H9 (cell line): Measurements from ENCODE around the gene BABAM1. TPM values are rescaled to one million over a fixed set of nuclear protein-coding genes. Genes with fewer than 3 reads are reported as not detected.

Source experiments
- DNase-seq: peaks from one replicate; pipeline ENCODE4 v3.0.0-alpha.2; 2017
- H2AFZ ChIP-seq: one replicate; pipeline ENCODE4 v1.6.1; 2013; ENCODE audit warnings: mild to moderate bottlenecking, low read length, control low read depth, moderate library complexity
- H2AK5ac ChIP-seq: 2 replicates; pipeline ENCODE4 v1.6.1; 2013; ENCODE audit warnings: low read length, control low read depth, mixed read lengths; ENCODE audit not compliant: insufficient read length
- H2BK120ac ChIP-seq: one replicate; pipeline ENCODE4 v1.6.1; 2013; ENCODE audit warnings: low read depth, mild to moderate bottlenecking, low read length, control low read depth, inconsistent platforms; ENCODE audit not compliant: poor library complexity, severe bottlenecking
- H2BK12ac ChIP-seq: 2 replicates; pipeline ENCODE4 v1.6.1; 2013; ENCODE audit warnings: low read length, control low read depth, mixed read lengths, low read depth; ENCODE audit not compliant: insufficient read length
- H2BK15ac ChIP-seq: 2 replicates; pipeline ENCODE4 v1.6.1; 2013; ENCODE audit warnings: low read depth, low read length, control low read depth
- H2BK20ac ChIP-seq: one replicate; pipeline ENCODE4 v1.6.1; 2013; ENCODE audit warnings: low read depth, mild to moderate bottlenecking, low read length, control low read depth, inconsistent platforms; ENCODE audit not compliant: poor library complexity, severe bottlenecking
- H2BK5ac ChIP-seq: 2 replicates; pipeline ENCODE4 v1.6.1; 2013; ENCODE audit warnings: low read length, control low read depth, mixed read lengths; ENCODE audit not compliant: insufficient read length
- H3K14ac ChIP-seq: 2 replicates; pipeline ENCODE4 v1.6.1; 2013; ENCODE audit warnings: low read length, control low read depth; ENCODE audit not compliant: insufficient read depth
- H3K18ac ChIP-seq: 2 replicates; pipeline ENCODE4 v1.6.1; 2013; ENCODE audit warnings: low read depth, mild to moderate bottlenecking, mixed read lengths, low read length, control low read depth; ENCODE audit not compliant: insufficient read length
- H3K23ac ChIP-seq: 2 replicates; pipeline ENCODE4 v1.6.1; 2013; ENCODE audit warnings: low read length, control low read depth, mixed read lengths, low read depth; ENCODE audit not compliant: insufficient read length
- H3K23me2 ChIP-seq: 2 replicates; pipeline ENCODE4 v1.6.1; 2013; ENCODE audit warnings: low read depth, mild to moderate bottlenecking, mixed read lengths, low read length, control low read depth; ENCODE audit not compliant: insufficient read length, poor library complexity, severe bottlenecking
- H3K27ac ChIP-seq: 2 replicates; pipeline ENCODE4 v1.5.1; 2013; ENCODE audit warnings: low read length, control low read depth, mixed read lengths, low read depth; ENCODE audit not compliant: insufficient read length
- H3K27me3 ChIP-seq: 2 replicates; pipeline ENCODE4 v1.6.1; 2013; ENCODE audit warnings: low read length, control low read depth, inconsistent platforms; ENCODE audit not compliant: insufficient read depth
- H3K4ac ChIP-seq: 2 replicates; pipeline ENCODE4 v1.6.1; 2013; ENCODE audit warnings: low read depth, mild to moderate bottlenecking, control low read depth, inconsistent platforms, low read length, moderate library complexity
- H3K4me1 ChIP-seq: 2 replicates; pipeline ENCODE4 v1.6.1; 2013; ENCODE audit warnings: low read length, control low read depth, inconsistent platforms; ENCODE audit not compliant: insufficient read depth
- H3K4me2 ChIP-seq: 2 replicates; pipeline ENCODE4 v1.6.1; 2013; ENCODE audit warnings: low read length, control low read depth, mixed read lengths; ENCODE audit not compliant: insufficient read length, insufficient read depth
- H3K56ac ChIP-seq: 2 replicates; pipeline ENCODE4 v1.6.1; 2013; ENCODE audit warnings: low read depth, mild to moderate bottlenecking, mixed read lengths, low read length, control low read depth; ENCODE audit not compliant: insufficient read length
- H3K79me1 ChIP-seq: 2 replicates; pipeline ENCODE4 v1.6.1; 2013; ENCODE audit warnings: low read depth, mild to moderate bottlenecking, moderate library complexity, low read length, control low read depth, inconsistent platforms; ENCODE audit not compliant: insufficient read depth, poor library complexity, severe bottlenecking
- H3K79me2 ChIP-seq: 2 replicates; pipeline ENCODE4 v1.6.1; 2013; ENCODE audit warnings: low read length, control low read depth, inconsistent platforms; ENCODE audit not compliant: insufficient read depth
- H3K9ac ChIP-seq: 2 replicates; pipeline ENCODE4 v1.6.1; 2013; ENCODE audit warnings: low read length, control low read depth, mixed read lengths; ENCODE audit not compliant: insufficient read length; ENCODE audit errors: extremely low read depth
- H3K9me3 ChIP-seq: one replicate; pipeline ENCODE4 v1.6.1; 2013; ENCODE audit warnings: low read depth, low read length, inconsistent platforms; ENCODE audit not compliant: control insufficient read depth
- H3T11ph ChIP-seq: one replicate; pipeline ENCODE4 v1.6.1; 2013; ENCODE audit warnings: mild to moderate bottlenecking, low read length, control low read depth, inconsistent platforms
- H4K20me1 ChIP-seq: one replicate; pipeline ENCODE4 v1.6.1; 2013; ENCODE audit not compliant: control insufficient read depth, insufficient read length, insufficient read depth
- H4K5ac ChIP-seq: 2 replicates; pipeline ENCODE4 v1.6.1; 2013; ENCODE audit warnings: low read depth, mild to moderate bottlenecking, mixed read lengths, low read length, control low read depth; ENCODE audit not compliant: insufficient read length
- H4K8ac ChIP-seq: replicated peaks from 2 replicates; pipeline ENCODE4 v1.6.1; 2013; ENCODE audit warnings: low read length, control low read depth, mixed read lengths, low read depth; ENCODE audit not compliant: insufficient read length
- H4K91ac ChIP-seq: 2 replicates; pipeline ENCODE4 v1.6.1; 2013; ENCODE audit warnings: low read depth, mild to moderate bottlenecking, moderate library complexity, mixed read lengths, low read length, control low read depth; ENCODE audit not compliant: insufficient read length
- H3K27ac Mint-ChIP-seq, 3 experiments: 2 replicates in 2 of 3; 3 replicates in 1 of 3; pipeline ENCODE4 v1.8.0; 2020 to 2021; ENCODE audit warnings: mixed read lengths in 3 of 3, mild to moderate bottlenecking in 1 of 3, moderate library complexity in 1 of 3
- H3K27me3 Mint-ChIP-seq: 2 replicates; pipeline ENCODE4 v1.8.0; 2021; ENCODE audit warnings: low read depth, mild to moderate bottlenecking, moderate library complexity, mixed read lengths
- H3K36me3 Mint-ChIP-seq, 3 experiments: 2 replicates in 2 of 3; 3 replicates in 1 of 3; pipeline ENCODE4 v1.8.0; 2020 to 2021; ENCODE audit warnings: low read depth in 3 of 3, mixed read lengths in 3 of 3; ENCODE audit not compliant: insufficient read depth in 1 of 3
- H3K4me1 Mint-ChIP-seq, 2 experiments: 2 replicates each; pipeline ENCODE4 v1.8.0; 2020; ENCODE audit warnings: mixed read lengths in 2 of 2
- H3K4me3 Mint-ChIP-seq, 2 experiments: 2 replicates in 1 of 2; 3 replicates in 1 of 2; pipeline ENCODE4 v1.8.0; 2020 to 2021; ENCODE audit warnings: mild to moderate bottlenecking in 2 of 2, mixed read lengths in 2 of 2, moderate library complexity in 1 of 2
- H3K9me3 Mint-ChIP-seq, 2 experiments: 2 replicates in 1 of 2; 3 replicates in 1 of 2; pipeline ENCODE4 v1.8.0; 2020; ENCODE audit warnings: mild to moderate bottlenecking in 2 of 2, mixed read lengths in 2 of 2, moderate library complexity in 1 of 2
- CTCF ChIP-seq: fragments of 200-600 bp; sonication (generic); conservative IDR thresholded peaks from 3 replicates; pipeline ENCODE4 v1.8.0; 2021; ENCODE audit warnings: antibody characterized with exemption, mild to moderate bottlenecking
- WGBS: extraction: QIAGEN DNeasy Blood & Tissue Kit; methylation state at CpG from one replicate; pipeline ENCODE4 v1.1.7; 2013; ENCODE audit warnings: missing lambda C conversion rate, low lambda C conversion rate, mixed read lengths; ENCODE audit not compliant: insufficient read length; ENCODE audit errors: extremely low coverage; 5-methylcytosine and 5-hydroxymethylcytosine counted together
- total RNA-seq: library from RNA; stranded (reverse); gene quantifications from 2 replicates; pipeline ENCODE4 v1.2.1, GENCODE V29; 2021

The BABAM1 gene
- total RNA-seq, 1 experiment from 2014 or later: 130 TPM

GRCh38 chr19:17300992-17301619 lies 33.9 kb downstream of the BABAM1 start:
- Histone ChIP-seq H2AK5ac (no peak overlapping the region), H3K79me2 (no peaks in the 10 kb centered on the region), H3K56ac (no peak overlapping the region), H3K4ac (no peak overlapping the region), H2BK15ac (no peak overlapping the region), H3K4me1 (peaks cover 3% of the 10 kb centered on the region; the same call in 1 of the 2 replicates), H4K5ac (no peak overlapping the region), H3K9ac (no peak overlapping the region), H3K27me3 (no peaks in the 10 kb centered on the region), H3K27ac (no peak overlapping the region), H2BK20ac (no peak overlapping the region), H3K14ac (no peak overlapping the region), H2BK5ac (no peak overlapping the region), H3K9me3 (no peaks in the 10 kb centered on the region), H4K8ac (no peak overlapping the region), H3K23me2 (no peaks in the 10 kb centered on the region), H3K23ac (no peak overlapping the region), H3K18ac (no peak overlapping the region), H2BK120ac (no peak overlapping the region), H3K4me2 (no peak overlapping the region), H4K20me1 (no peaks in the 10 kb centered on the region), H2BK12ac (no peak overlapping the region), H3T11ph (no peak overlapping the region), H4K91ac (no peak overlapping the region), H3K79me1 (no peaks in the 10 kb centered on the region), H2AFZ (no peak overlapping the region)
- no peak for DNase-seq
- H3K9me3 Mint-ChIP-seq: peaks cover 4% of the 10 kb centered on the region in 2 experiments; a peak in 3 of 5 replicates
- peaks cover 15 to 30% (median 24%) of the 10 kb centered on the region in 3 experiments for H3K36me3 Mint-ChIP-seq
- 0 out of 5 replicates have a peak overlapping the region, but pooled peaks of 1 of the 2 experiments have one; percentile 40 for H3K4me3 Mint-ChIP-seq
- no peak for TF ChIP-seq CTCF
- no CpG with 5 or more reads among the region's 51 CpGs for WGBS
- no peaks in the 10 kb centered on the region; the same call in 1 of the 2 replicates for H3K27me3 Mint-ChIP-seq
- H3K27ac Mint-ChIP-seq: peak overlapping the region in 1 of 3 experiments; percentile 65; a peak in 1 of 7 replicates
- peaks cover 21 to 28% of the 10 kb centered on the region in 2 experiments for H3K4me1 Mint-ChIP-seq
